Measurements from ENCODE around the gene DDX49. TPM values are rescaled to one million over a fixed set of nuclear protein-coding genes. Genes with fewer than 3 reads are reported as not detected.

Gene DDX49, protein sequence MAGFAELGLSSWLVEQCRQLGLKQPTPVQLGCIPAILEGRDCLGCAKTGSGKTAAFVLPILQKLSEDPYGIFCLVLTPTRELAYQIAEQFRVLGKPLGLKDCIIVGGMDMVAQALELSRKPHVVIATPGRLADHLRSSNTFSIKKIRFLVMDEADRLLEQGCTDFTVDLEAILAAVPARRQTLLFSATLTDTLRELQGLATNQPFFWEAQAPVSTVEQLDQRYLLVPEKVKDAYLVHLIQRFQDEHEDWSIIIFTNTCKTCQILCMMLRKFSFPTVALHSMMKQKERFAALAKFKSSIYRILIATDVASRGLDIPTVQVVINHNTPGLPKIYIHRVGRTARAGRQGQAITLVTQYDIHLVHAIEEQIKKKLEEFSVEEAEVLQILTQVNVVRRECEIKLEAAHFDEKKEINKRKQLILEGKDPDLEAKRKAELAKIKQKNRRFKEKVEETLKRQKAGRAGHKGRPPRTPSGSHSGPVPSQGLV
- total RNA-seq, result 49.1 and 53.5 TPM in 2 replicates

GRCh38 chr19:18919086-18919899, at the start of gene DDX49, which contains the start of gene COPE:
DDX49 (plus strand) TSS chr19:18919715; CDS start chr19:18919742, 27 bp downstream.
COPE (minus strand) TSS chr19:18919387; CDS start chr19:18919348, 39 bp downstream.

GRCh38 chr19:18895824-18896341, 23.6 kb upstream of the DDX49 start, which contains the start of gene CERS1:
CERS1 (minus strand) TSS chr19:18896158; CDS start chr19:18896072, 86 bp downstream.

GRCh38 chr19:18940769-18941627, 21.5 kb downstream of the DDX49 start, which contains the start of gene HOMER3:
HOMER3 (minus strand) TSS chr19:18941217; CDS start chr19:18938982, 2,235 bp downstream.

Other genes with a start within 250 kb of the DDX49 start
- 1.7 and 2.1 TPM in 2 replicates for gene CRTC1, start 236.0 kb upstream of the DDX49 start, total RNA-seq
- 0.11 and 1.1 TPM in 2 replicates for gene COMP, start 128.4 kb upstream of the DDX49 start, total RNA-seq
- 84.6 and 89.3 TPM in 2 replicates for gene UPF1, start 87.8 kb upstream of the DDX49 start, total RNA-seq
- 0.89 and 1.1 TPM in 2 replicates for gene CERS1, start 23.6 kb upstream of the DDX49 start, total RNA-seq
- gene COPE, start 328 bp upstream of the DDX49 start, total RNA-seq, result 260 and 280 TPM in 2 replicates
- gene HOMER3, start 21.5 kb downstream of the DDX49 start, total RNA-seq, result 85.0 and 94.4 TPM in 2 replicates
- gene SUGP2, start 113.8 kb downstream of the DDX49 start, total RNA-seq, result 47.0 and 47.7 TPM in 2 replicates
- 41.9 and 63.4 TPM in 2 replicates for gene ARMC6, start 113.9 kb downstream of the DDX49 start, total RNA-seq
- 4.5 and 6.6 TPM in 2 replicates for gene SLC25A42, start 144.3 kb downstream of the DDX49 start, total RNA-seq
- 19.3 and 25.5 TPM in 2 replicates for gene TMEM161A, start 218.8 kb downstream of the DDX49 start, total RNA-seq